Breast epithelium (tissue), 3 donors: ENCODE data around the gene AASDH.

ENCODE experiments used
- CTCF ChIP-seq, 3 donors: fragments of 450-650 bp; IDR thresholded peaks; one replicate each; pipeline ENCODE4 v1.5.1; 2016 to 2017; ENCODE audit warnings: antibody characterized with exemption in 3 of 3, mild to moderate bottlenecking in 3 of 3, moderate library complexity in 3 of 3
- POLR2A ChIP-seq: fragments of 450-650 bp; IDR thresholded peaks from one replicate; pipeline ENCODE4 v1.6.1; 2016; ENCODE audit warnings: antibody characterized with exemption, mild to moderate bottlenecking, moderate library complexity
- POLR2AphosphoS5 ChIP-seq, 3 donors: sonication (generic); formaldehyde crosslinking; IDR thresholded peaks; one replicate each; pipeline ENCODE4 v1.6.1; 2017; ENCODE audit warnings: antibody characterized with exemption in 3 of 3

GRCh38 chr4:56302760-56303159 lies 84.5 kb downstream of the AASDH start:
- TF ChIP-seq POLR2A (no peak), CTCF (IDR thresholded peaks at IDR 0.05) (no peak), POLR2AphosphoS5 (IDR thresholded peaks at IDR 0.05) (no peak)
